Activated CD4-positive, CD25-positive, alpha-beta regulatory T cell treated with anti-CD3 and anti-CD28 coated beads, Interleukin-2, amount 50 U/mL, for 72 hours (primary cell): ENCODE results near the gene PTGES3.

Experiments used
- DNase-seq: peaks from one replicate; pipeline ENCODE4 v3.0.0; 2021

Gene PTGES3

DNA sequence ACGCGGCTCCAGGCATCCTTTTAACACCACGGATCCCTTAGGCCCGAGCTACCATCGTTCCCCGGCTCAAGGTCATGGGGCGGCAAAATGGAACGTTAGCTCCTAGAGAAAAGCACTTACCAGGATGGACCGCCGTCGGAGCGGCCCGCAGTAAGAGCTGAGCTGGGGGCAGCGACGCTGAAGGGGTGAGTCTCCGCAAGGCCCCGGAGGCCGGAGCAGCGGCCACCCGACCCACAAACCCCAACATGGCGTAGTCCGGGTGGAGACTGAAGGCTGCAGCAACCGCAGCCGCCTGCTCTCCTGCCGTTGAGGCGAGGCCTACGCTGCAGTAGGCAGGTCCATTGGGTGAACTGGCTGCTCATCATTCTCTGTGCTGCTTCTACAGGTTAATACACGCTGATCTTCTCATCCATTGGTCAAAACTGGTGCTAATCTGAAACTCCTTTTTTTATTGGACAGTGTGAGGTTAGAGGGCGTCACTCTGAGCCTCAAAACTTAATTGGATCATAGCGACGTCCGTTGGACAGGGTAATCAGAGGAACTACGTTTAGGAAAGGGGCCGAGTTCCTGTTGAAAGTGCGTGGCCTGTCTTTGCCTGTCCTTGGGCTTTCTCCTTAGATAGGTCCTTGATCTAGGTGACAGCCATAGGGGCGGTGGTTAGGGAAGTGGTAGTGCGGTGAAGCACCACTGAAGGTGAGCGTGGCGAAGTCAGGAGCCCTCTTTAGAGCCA lies 42.2 kb downstream of the PTGES3 start, which contains the start of gene ATP5F1B:
Gene ATP5F1B, minus strand, starts transcription at position 268 of the 730 bp plus-strand sequence. Its CDS starts 21 bp downstream, at position 247.
- DNase-seq, result peak; percentile 86

DNA sequence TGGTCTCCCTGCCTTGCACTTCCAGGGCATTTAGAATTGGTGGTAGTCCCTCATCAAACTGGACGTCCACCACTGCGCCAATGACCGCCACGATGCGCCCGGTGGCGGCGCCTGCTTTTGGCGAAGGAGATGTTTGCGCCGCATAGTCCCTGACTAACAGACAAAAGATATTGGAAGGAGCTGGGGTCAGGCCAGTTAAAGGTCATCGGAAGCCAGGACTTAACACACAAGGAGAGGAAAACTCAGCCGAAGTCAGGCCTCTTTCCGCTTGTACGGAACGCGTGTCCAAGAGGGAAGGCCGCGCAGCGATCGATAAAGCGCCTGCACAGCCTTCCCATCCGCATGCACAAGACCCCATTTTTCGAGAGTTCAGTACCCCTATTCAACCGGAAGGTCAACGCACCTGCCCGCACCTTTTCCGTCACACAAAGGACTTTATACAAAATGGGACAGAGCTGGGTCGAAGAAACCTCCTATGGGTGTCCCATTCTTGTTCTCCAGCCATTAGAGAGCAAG lies 42.8 kb downstream of the PTGES3 start:
- DNase-seq, result no peak

- no peak for DNase-seq
Observed at GRCh38 chr12:56644654-56645053, 43.4 kb downstream of the PTGES3 start.

DNA sequence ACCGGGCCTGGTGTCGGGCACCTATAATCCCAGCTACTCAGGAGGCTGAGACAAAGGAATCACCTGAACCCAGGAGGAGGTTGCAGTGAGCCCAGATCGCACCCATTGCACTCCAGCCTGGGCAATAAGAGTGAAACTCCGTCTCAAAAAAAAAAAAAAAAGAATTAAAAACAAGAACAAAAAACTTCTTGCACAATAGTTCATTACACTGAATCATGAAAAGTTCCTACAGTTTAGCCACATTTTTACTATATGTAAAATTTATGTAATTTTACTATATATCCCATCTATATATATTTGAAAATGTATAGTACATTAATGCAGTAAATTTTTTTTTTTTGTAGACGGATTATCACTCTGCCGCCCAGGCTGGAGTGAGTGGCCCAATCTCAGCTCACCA lies 46.9 kb downstream of the PTGES3 start:
- no peak for DNase-seq

DNA sequence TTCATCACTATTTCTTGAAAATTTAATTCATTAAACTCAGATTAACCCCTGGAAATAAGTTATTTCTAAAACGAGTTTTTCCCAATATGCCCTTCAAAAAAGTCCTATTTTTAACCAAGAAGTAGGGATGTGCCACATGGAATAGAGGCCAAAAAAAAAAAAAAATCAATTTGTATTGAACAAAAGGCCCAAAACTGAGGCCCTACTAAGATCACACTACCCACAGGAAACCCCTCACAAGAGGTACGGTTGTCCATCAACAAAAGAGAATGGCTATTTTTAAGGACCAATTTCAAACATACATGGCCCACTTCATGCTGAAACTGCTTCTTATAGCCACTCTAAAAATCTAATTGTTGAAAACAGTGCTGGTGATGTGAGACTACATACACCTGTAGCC lies 50.5 kb downstream of the PTGES3 start:
- DNase-seq, result no peak

GRCh38 chr12:56636675-56637540 lies 51.2 kb downstream of the PTGES3 start:
- DNase-seq, result peak; percentile 71

GRCh38 chr12:56635806-56636674 lies 52.0 kb downstream of the PTGES3 start:
- DNase-seq, result peak; percentile 69

DNA sequence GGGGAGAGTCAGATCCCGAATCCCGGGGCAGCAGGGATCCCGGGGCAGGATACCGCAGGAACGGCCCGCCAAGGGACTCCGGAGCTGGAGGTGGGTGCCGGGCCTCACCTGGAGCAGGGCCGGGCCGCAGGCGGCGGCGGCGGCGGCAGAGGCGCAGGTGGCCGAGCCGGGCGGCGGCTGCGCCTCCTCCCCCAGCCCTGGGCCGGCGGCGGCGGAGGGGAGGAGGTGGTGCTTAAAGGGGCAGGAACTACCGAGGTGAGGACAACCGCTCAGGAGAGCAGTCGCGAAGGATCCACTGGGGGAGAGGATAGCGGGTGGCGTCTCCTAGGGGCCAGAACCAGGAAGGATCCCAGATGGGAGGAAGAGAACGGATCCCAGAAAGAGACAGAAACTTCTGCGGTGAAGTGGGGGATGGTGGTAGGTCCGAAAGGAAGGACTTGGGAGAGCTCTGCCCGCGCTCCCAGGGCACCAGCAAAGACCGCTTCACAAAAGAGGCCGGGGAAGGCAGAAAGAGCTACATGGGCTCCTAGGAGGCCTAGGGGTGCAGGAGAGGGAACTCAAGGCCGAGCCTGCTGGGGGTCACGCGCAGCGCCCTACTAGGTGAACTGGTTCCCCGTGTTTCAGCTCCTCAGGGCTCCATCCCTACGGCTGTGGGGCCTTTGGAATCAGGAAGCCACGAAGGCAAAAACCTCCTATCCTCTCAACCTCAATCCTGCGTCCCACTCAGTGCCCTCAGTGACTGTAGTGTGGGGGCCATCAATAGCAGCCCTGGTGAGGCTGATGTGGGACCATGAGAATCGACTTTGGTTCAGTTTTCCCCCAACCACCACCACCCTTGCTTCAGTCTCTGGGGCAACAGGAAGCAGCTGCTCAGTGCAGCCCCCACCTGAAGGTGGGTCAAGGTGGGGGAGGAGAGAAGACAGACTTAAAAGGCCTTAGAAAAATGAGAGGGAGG lies 53.0 kb downstream of the PTGES3 start:
- DNase-seq, result peak; percentile 72

GRCh38 chr12:56634242-56634836 lies 53.7 kb downstream of the PTGES3 start:
- DNase-seq, result no peak

GRCh38 chr12:56633468-56634241 lies 54.4 kb downstream of the PTGES3 start:
- DNase-seq, result no peak

DNA sequence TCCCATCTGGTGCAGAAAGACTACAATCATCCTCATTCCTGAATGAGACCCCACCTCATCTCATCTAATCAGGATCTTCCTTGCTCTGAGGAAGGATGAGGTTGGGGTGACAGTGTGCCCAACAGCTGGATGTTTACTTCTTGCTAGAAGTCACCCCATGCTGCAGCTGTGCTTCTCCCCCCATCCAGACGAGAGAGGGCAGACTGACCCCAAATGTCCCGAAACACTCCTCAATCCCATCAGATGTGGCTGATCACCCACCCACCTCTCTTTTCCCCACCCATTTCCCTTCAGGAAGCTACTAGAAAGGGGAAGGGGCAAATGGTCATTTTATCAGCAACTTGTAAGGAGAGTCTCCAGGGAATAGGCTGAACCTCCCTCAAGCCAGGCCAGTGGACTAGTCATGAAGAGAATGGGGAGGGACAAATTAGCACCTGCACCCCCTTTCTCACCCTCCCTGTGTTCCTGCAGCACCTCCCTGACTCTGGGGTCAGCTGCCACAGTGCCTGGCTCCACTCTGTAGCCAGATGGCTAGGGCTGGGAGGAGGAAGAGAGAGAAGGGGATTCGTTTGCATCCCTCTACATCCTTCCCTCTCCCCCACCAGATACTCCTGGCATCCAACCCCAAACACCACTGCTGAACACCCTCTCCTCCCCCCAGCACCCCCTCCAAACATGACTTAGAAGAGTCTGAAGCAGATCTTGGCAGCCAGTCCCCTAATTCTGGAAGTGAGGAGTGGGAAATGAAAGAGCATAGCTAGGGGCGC lies 55.2 kb downstream of the PTGES3 start:
- no peak for DNase-seq

DNA sequence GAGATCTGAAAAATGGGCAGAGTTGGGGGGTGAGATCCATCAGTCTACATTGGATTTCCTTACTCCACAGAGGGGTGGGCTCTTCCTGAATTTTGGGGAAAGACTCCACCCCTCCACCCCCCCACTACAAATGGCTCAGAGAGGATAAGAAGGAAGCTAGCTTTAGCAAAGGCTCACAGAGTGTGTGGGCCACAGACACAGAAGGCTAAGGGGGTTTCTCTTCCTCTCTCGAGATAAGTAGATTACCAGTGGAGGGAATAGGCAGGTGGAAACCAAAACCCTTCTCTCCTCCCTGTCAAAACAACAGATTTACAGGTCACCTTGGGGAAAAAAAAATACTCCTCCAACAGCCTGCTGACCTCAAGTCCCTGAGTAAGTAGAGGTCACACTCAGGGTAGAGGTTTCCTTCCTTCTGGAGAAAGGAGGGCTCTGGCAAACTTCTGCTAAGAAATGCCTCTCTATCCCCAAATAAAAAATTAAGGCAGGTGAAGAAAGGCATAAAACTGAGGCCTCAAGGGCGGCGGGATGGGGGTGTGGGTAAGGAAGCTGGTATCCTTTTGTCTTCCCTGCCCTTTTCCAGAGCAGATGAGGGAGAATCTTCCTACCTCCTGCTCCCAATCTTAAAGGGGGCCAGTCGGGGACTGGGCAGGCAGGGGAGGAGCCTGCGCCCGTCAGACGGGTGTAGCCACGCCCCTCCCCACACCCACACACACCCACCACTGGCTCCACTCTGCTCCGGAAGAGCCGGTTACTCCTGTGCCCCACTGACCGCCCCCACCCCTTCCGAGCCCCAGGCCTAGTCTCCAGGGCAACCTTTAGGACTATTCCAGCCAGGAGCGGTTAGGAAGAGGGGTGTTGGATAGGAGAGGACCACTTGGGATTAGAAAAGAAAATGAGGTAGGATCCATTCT lies 56.0 kb downstream of the PTGES3 start:
- DNase-seq, result peak; percentile 55

DNA sequence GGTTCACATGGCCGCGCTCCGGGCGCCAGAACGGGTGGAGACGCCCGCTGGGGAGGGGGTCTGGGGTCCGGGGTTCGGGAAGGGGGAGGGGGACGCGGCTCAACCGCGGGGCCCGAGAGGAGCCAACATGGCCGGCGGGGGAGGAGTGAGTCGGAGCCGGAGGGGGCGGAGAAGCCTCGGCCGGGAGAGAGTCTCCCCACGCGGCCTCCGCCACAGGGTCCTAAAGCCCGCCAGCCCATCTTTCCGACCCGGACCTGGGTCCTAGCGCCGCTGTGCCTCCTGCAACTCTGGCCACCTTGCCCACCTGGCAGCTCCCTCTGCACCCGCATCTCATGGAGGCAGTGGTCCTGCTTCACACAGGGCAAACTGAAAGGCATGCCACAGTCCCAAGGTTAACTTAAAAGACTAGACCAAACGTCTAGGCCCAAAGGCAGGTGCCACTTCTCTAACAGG lies 57.9 kb downstream of the PTGES3 start, which contains the start of gene BAZ2A:
Gene BAZ2A, minus strand, starts transcription at position 147 of the 453 bp plus-strand sequence. CDS start 12,796 bp downstream, outside the sequence.
- peak; percentile 80 for DNase-seq

DNA sequence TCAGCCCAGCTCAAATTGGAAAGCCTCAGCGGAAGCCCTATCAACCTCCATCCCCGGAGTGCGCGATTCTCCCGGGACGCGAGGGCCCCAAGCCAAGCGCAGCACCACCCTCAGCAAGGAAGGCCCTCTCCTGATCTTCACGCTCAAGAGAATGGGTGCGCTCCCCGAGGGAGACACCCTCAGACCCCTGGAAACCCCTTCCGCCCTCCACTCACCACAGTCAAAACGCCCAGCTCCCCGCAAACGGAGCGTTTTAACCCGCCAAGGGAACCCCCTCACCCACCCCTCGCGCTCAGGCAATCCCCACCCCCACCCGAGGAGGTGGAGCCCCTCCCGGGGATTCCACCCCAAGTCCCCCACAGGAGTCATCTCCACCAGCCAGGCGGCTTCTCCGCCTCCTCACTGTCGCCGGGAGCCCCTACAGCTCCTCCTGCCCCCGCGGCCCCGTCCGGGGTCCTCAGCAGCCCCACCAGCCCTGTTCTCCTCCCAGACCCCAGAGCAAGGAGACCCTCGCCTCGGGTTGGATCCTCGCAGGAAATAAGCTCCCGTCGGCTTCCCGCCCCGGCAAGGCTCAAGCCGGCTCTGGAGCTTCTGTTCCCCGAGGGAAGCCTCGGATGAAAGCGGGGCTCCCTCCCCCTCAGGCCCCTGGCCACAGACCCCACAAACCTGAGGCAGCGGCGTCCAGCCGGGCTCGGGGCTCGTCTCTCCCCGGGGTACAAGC lies 58.5 kb downstream of the PTGES3 start:
- peak; percentile 59 for DNase-seq

DNA sequence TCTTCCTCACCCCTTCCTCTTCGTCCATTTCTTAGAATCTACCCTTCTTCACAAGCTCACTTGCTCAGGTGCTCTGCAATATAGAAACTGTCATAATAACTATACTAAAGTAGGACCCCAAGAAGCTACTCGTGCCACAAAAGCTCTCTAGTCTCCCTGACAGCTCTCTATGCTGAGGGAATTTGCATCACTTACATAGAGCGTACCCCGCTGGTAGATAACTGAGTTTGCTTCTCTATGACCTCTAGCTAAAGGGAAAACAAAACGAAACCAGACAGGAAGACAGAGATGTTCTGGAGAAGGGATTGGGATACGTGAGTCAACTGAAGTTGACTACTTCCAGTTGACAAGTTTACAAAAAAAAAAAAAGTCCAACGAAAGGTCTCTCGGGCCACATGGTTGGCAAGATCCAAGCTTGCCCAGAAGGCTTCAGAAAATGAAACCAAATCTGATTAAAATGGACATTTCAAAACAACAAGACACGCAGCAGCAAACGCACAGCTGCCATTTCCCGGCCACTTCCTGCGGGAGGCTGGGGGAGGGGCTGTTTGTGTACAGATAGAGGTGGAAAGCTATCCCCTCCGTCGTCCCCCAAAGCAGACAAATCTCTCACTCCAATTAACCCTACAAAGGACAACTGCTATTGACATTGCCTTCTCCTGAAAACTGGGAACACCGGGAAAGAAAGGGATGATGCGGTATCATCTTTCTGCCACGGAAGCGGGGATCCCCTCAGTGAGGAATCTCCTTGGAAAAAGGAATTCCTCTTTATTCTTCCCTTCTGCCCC lies 59.2 kb downstream of the PTGES3 start:
- peak; percentile 70 for DNase-seq

- no peak for DNase-seq
Observed at GRCh38 chr12:56626701-56627100, 61.4 kb downstream of the PTGES3 start.

GRCh38 chr12:56622535-56622934 lies 65.5 kb downstream of the PTGES3 start:
- DNase-seq, result no peak
